ENCODE measurements around the gene SCAANT1. TPM values are rescaled to one million over a fixed set of nuclear protein-coding genes. Genes with fewer than 3 reads are reported as not detected.

Gene SCAANT1
- total and polyA plus RNA-seq, 12 donors, result 1.3 to 1.6 TPM; not detected in 10

- peak; percentile 25 to 67 (median 47) for DNase-seq
- intact Hi-C loops (cut with DNase I), result loop anchor here in 1 of 2 donors (2.0 kb wide), 1 partner anchor 45 kb away; no protein-coding TSS in a partner anchor
- 0 to 1% (median 1%) methylated on average over 17 to 93 of the region's 93 CpGs for WGBS, 4 donors
These were observed 47.9 kb downstream of the SCAANT1 start for GRCh38 chr3:63864008-63864964.

GRCh38 chr3:63863150-63864007 lies 48.8 kb downstream of the SCAANT1 start, which contains the start of the genes ATXN7 and THOC7:
Gene ATXN7, plus strand, starts transcription at chr3:63863867. Its CDS starts 48,732 bp downstream, at chr3:63912599.
Gene THOC7, minus strand, starts transcription at chr3:63863805. Its CDS starts 15 bp downstream, at chr3:63863790.
- WGBS, 4 donors, result 0 to 1% (median 0%) methylated on average over 26 to 98 of the region's 98 CpGs
- peak within 1 kb of the TSS; percentile 26 to 96 (median 88) for H3K27ac ChIP-seq
- peaks cover 7 to 15% of the 10 kb centered on the region in 2 donors for H3K4me1 ChIP-seq (replicated peaks in 1 of 2)
- peak within 1 kb of the TSS; percentile 79 to 99 (median 98) for H3K4me3 ChIP-seq
- no peaks in the 10 kb centered on the region for H3K9me3 ChIP-seq (replicated peaks in 1 of 3)
- peak; percentile 59 to 79 (median 67) for DNase-seq
- no peaks in the 10 kb centered on the region for H3K27me3 ChIP-seq
- intact Hi-C loops (cut with DNase I), result loop anchor here in 1 of 2 donors (2.0 kb wide), 1 partner anchor 45 kb away; no protein-coding TSS in a partner anchor
- no peak for TF ChIP-seq CTCF (IDR thresholded peaks at IDR 0.05)
- peak in 1 of 2 donors; percentile 58 for TF ChIP-seq POLR2A (IDR thresholded peaks at IDR 0.05)
- no peaks in the 10 kb centered on the region for H3K36me3 ChIP-seq (replicated peaks in 1 of 2)

More at GRCh38 chr3:63864008-63864964, 47.9 kb downstream of the SCAANT1 start:
- H3K27me3 ChIP-seq, result no peaks in the 10 kb centered on the region
- H3K4me3 ChIP-seq, result peak overlapping the region; percentile 32 to 99 (median 82)
- H3K27ac ChIP-seq, result peak overlapping the region; percentile 26 to 92 (median 86)
- H3K36me3 ChIP-seq (replicated peaks in 1 of 2), result no peaks in the 10 kb centered on the region
- peaks cover 7 to 15% of the 10 kb centered on the region in 2 donors for H3K4me1 ChIP-seq (replicated peaks in 1 of 2)
- TF ChIP-seq POLR2A (IDR thresholded peaks at IDR 0.05) (peak in 1 of 2 donors; percentile 13), CTCF (IDR thresholded peaks at IDR 0.05) (peak in 1 of 6 experiments; percentile 3)
- no peaks in the 10 kb centered on the region for H3K9me3 ChIP-seq (replicated peaks in 1 of 3)

GRCh38 chr3:63862804-63863149 lies 49.4 kb downstream of the SCAANT1 start:
- intact Hi-C loops (cut with DNase I), result no loop called here
- H3K4me1 ChIP-seq (replicated peaks in 1 of 2), result peaks cover 7 to 15% of the 10 kb centered on the region in 2 donors
- 19 to 25% (median 24%) methylated on average over 5 of the region's 5 CpGs for WGBS, 4 donors
- peak overlapping the region in 3 of 4 donors; percentile 79 to 99 (median 99) for H3K4me3 ChIP-seq
- TF ChIP-seq CTCF (IDR thresholded peaks at IDR 0.05) (no peak), POLR2A (IDR thresholded peaks at IDR 0.05) (no peak)
- no peaks in the 10 kb centered on the region for H3K27me3 ChIP-seq
- no peak for DNase-seq
- H3K9me3 ChIP-seq (replicated peaks in 1 of 3), result no peaks in the 10 kb centered on the region
- no peaks in the 10 kb centered on the region for H3K36me3 ChIP-seq (replicated peaks in 1 of 2)
- H3K27ac ChIP-seq, result peak overlapping the region in 2 of 5 donors; percentile 88 to 91

Small RNAs within 50 kb of the gene (small RNA-seq; reads per million reads assigned to genes)
- gene SCAANT1, result 0 reads per million in 2 donors

Other genes starting within 250 kb of the SCAANT1 start
- not detected for gene C3orf49, start 93.1 kb downstream of the SCAANT1 start, total RNA-seq
- not detected for gene C3orf49, start 93.1 kb downstream of the SCAANT1 start, polyA plus RNA-seq
- gene THOC7, start 48.6 kb downstream of the SCAANT1 start, total RNA-seq, result 10 to 100 TPM; 34.8 to 81.3 (median 64.4) TPM
- 100 to 1,000 TPM; 113 to 144 (median 142) TPM for gene THOC7, start 48.6 kb downstream of the SCAANT1 start, polyA plus RNA-seq
- 10 to 100 TPM in 8 of 9 donors, 1 to 10 TPM in 1; 9.6 to 27.3 (median 19.7) TPM for gene ATXN7, start 48.5 kb downstream of the SCAANT1 start, total RNA-seq
- 10 to 100 TPM in 2 of 3 donors, 1 to 10 TPM in 1; 4.1 to 13.6 (median 12.1) TPM for gene ATXN7, start 48.5 kb downstream of the SCAANT1 start, polyA plus RNA-seq
- 100 to 1,000 TPM in 4 of 9 donors, 10 to 100 TPM in 5; 67.7 to 206 (median 97.9) TPM for gene PSMD6, start 111.1 kb upstream of the SCAANT1 start, total RNA-seq
- 100 to 1,000 TPM in 1 of 3 donors, 10 to 100 TPM in 2; 52.8 to 205 (median 54.7) TPM for gene PSMD6, start 111.1 kb upstream of the SCAANT1 start, polyA plus RNA-seq